Activated CD8-positive, alpha-beta memory T cell treated with anti-CD3 and anti-CD28 coated beads, Interleukin-2, amount 50 U/mL, for 1 hour (primary cell): ENCODE data around the gene GALNT10.

Experiments
- DNase-seq: peaks from one replicate; pipeline ENCODE4 v3.0.0-alpha.2; 2020; ENCODE audit errors: extremely low read depth

GALNT10 gene

DNA sequence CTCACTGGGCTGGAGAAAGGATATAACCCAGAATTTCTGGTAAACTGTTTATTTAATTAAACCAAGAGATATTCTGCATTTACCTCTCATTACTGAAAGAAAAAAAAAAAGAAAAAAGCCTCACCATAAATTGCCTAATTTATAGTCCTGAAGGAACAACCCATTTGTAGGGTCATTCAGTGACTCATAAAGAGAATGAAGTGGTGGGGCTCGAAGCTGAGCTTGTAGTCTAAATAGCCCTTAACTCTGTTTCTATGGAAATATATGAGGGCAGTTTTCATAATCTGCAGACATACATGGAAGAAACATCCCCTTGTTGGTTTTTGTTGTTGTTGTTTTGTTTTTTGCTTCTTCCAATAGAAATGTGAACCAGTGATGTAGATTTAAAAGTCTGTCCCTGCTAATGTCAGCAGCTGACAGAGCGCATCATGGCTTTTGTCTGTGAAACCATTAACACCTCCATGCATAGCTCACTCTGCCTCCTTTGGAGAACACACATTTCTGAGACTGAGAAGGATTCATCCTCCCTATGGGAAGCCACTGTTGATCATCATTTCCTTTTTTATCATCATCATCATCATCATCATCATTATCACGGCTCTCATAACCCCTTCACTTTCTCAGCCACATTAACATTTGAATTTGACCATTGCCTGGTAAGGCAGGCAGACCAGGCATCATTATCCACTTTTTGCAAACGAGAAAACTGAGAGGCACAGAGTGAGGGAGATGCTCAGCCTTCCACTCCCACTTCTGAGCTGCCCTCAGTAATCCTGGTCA lies 187.4 kb downstream of the GALNT10 start:
- no peak for DNase-seq

DNA sequence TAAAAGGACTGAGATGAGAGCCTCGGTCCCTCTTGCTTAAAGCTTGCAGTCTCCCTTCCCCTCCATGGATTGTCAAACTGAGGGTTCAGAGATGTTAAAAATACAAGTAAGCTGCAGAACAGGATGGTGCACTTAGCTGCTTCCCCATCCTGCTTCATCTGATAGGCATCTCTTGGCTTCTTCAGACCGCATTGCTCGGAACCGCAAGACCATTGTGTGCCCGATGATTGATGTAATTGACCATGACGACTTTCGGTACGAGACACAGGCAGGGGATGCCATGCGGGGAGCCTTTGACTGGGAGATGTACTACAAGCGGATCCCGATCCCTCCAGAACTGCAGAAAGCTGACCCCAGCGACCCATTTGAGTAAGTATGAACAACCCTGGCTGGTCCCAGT lies 189.7 kb downstream of the GALNT10 start:
- DNase-seq: no peak

DNA sequence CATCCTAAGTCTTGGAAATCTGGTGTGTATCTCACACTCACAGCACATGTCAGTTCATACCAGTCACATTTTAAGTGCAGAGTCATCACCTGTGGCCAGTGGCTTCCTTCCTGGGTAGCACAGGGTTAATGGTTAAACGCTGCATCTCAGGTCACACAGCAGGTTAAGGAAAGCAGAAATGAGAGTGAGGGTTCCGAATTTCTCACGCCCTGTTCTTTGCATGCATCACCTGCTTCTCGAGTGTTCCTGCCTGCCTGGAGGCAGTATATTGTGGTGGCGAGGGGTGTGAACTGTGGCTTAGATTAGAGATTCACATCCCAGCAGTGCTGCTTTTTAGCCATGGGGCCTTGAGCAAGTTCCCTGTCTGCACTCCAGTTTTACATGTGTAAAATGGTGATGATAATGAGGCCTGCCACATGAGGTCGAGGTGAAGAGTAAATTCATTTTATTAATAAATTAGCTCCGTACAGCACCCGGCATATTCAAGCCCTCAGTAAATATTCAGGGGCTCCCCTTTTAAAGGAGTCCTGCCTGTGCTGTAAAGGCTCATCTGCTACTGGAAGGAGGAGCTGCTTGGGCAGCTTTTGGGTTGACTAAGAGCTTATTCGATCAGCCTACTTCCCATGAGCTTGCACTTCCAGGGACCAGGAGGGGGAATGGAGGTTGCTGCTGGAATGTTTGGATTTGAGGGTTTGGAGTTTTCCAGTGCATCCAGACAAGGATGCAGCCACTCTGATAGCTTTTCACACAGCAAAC lies 194.1 kb downstream of the GALNT10 start:
- no peak for DNase-seq

DNA sequence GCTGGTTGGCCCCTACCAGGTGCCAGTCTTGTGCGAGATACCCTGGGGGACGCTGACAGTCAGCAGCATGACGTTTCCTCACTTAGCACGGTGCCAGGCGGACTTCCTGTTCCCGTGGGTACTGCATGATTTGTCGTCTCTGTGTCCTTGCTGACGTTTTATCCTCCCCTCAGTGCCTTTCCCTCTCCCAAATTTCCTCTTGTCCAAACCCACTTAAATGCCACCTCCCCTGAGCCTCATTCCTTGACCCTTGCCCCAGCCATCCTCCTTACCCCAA lies 194.6 kb downstream of the GALNT10 start:
- DNase-seq: no peak

DNA sequence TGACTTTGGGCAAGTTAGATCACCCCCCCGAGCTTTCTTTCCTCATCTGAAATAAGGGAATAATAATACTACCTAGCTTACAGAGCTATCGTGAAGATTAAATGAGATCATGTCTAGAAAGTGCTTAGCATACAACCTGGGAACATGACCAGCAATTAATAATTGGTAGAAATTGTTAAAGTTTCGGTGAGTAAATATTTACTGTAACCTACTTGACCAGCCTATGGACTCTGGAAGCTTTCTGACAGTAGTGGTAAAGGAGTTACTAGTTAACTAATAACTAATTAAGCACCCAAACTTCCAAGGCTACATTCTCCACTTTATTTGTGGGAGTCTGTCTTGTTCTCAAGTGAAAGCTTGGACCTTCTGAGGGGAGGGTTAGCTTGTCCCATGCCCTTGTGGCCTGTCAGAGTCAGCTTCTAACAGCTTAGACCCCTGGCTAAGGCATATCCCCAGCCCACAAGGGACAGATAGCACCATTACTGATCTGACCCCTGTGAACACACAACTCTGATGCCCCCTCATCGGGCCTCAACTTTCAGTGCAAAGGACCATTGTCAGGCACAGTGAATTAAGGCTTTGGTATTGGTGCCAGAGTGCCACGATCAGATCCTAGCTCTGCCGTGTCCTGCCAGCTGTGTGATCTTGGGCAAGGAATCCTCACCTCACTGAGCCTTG lies 196.6 kb downstream of the GALNT10 start:
- DNase-seq: no peak

DNA sequence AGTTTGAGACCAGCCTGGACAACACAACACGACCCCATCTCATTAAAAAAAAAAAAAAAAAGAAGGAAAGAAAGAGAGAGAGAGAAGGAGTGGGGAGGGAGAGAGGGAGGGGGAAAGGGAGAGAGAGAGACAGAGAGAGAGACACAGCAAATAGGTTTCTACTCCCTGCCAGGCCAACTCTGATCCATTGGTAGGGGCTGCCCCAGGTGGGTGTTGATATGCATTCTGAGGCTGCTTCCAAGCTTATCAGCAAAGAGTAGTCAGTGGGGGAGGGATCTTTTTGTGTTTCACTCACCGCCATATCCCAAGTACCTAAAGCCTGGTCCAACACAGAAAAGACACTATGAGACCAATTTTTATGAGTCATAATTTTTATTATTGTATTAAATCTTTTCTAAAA lies 198.3 kb downstream of the GALNT10 start:
- no peak for DNase-seq

DNA sequence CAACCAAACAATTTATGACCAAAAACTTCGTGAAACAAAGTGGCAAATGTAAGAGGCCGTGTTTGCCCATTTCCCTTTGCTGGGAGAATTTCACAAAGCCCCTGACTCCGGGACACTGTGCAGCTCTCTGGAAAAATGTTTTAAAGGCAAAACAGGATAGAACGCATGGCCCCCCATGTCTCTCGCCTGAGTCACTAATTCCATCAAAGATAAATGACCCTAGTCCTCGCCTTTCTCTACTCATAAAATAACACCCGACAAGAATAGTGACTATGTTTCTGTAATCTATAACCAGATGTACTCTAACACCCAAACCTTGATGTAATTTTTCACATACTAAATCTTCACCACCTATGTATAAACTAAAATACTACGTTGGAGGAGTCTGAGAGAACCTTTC lies 199.6 kb downstream of the GALNT10 start:
- DNase-seq: no peak

DNA sequence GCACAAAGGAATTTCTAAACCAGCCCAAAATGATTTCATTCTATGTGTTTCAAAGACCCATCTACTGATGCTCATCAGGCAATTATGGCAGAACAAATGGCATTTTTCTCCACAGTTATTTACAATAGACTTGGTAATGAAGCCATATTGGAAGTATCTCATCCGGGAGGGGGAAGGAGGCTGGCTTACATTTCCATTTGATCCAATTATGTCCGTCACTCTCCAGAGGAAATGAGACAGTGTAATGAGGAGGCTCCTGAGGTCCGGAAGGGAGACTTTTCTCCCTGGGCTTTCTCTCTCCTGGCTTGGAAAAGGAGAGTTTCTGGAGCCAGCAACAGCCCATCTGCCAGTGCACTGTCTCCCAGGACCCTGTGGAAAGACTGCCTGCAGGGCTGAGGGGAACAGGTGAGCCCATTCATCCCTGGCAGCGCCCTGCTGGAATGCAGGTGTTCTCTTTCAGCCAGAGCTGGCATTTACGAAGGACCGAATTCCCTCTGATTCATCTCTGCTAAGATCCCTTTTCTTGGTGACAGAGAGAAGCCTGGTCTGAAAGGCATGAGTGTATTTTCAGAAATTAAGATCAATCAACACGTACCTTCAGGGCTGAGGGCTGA lies 200.3 kb downstream of the GALNT10 start:
- DNase-seq: no peak

DNA sequence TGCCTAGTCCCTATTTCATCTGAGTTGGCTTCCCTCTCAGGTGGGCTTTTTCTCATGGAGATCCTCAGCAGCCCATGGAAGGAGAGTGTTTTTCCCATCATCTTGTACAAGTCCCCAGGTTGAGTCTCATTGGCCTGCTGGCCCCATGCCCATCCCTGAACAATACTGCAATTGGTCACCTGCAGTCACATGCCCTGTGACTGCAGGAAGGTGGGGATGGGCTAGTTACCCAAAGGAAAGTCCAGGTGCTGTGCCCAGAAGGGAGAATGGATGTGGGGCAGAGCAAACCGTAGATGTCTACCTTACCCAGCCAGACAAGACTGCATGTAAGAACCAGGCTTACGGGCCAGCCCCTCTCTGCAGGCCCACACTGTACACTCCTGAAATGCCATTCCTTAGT lies 201.3 kb downstream of the GALNT10 start:
- no peak for DNase-seq

DNA sequence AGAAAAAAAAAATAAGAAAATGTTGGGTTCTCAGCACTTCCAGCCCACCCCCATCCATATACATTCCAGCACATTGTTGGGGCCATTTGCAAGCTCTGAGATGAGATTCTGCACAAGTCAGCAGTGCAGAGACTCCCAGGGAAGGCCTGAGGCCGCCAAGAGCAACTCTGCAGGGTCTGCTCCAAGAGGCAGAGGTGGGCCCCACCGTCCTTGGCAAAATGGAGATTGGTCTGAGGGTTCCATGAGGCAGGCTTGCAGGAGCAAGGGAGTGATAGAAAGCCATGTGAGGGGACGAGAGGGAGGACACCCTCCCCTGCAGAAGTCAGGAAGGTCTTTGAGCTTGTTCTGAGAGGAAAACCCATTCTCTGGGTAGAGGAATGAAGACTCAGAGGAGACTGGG lies 203.3 kb downstream of the GALNT10 start:
- no peak for DNase-seq

DNA sequence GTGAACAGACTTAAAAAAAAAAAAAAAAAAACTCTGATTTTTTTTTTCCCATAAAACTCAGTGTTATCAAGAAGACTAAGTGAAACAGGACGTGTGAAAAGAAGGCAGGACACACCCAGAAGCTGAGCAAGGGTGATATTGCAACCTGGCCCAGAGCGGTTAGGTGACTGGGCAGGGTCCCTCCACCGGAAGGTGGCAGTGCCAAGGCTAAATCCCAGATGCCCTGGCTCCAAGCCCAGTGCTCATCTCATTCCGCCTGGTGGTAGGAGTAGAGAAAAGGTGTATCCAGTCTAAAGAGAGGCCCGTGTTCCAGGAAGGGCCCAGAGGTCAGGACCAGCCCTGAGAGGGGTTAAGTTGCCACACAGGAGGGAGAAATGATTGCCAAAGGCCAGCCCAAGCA lies 203.8 kb downstream of the GALNT10 start:
- DNase-seq: no peak

DNA sequence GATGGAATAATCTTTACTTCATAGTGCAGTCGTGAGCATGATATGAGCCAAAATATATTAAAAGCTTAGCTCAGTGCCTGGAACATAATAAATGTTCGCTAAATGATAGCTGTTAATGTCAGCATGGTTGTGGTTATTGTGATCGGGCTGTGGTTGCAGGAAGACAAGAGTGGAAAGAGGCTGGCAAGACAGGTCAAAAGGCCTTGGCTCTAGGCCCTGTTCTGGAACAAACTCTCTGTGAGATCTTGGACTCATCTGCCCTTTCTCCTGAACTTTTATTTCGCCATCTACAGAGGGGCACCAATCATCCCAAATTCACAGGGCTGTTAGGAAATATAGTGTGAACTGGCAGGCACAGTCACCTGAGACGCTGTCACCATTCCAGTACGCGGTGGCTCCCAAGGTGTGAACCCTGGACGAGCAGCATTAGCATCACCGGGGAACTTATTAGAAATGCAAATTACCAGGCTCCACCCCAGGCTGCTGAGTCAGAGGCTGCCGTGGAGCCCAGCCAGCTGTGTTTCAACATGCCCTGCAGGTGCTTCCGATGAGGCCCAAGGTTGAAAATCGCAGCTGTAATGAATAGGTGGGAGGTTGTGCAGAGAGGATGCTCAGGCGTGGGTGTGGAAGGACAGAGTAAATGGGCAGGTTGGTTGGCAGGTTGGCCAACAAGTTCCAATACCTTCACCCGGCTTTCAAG lies 205.0 kb downstream of the GALNT10 start:
- no peak for DNase-seq

DNA sequence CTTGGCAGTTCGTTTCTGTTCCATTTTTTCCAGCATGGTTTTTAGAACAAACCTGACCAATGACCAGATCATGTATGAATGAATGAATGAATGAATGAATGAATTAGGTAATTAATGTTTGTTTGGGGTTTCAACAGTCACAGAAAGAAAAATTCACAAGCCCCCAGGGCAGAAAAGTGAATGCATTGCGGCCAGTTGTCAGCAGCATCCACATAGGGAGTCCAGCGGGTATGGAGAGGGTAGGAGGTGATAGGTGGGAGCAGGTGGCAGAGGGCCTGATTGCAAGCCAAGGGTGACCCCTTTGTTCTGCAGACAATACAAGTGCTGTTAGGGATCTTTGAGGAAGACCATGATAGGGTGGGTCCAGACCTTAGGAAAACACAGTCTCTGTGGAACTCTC lies 205.6 kb downstream of the GALNT10 start:
- no peak for DNase-seq

DNA sequence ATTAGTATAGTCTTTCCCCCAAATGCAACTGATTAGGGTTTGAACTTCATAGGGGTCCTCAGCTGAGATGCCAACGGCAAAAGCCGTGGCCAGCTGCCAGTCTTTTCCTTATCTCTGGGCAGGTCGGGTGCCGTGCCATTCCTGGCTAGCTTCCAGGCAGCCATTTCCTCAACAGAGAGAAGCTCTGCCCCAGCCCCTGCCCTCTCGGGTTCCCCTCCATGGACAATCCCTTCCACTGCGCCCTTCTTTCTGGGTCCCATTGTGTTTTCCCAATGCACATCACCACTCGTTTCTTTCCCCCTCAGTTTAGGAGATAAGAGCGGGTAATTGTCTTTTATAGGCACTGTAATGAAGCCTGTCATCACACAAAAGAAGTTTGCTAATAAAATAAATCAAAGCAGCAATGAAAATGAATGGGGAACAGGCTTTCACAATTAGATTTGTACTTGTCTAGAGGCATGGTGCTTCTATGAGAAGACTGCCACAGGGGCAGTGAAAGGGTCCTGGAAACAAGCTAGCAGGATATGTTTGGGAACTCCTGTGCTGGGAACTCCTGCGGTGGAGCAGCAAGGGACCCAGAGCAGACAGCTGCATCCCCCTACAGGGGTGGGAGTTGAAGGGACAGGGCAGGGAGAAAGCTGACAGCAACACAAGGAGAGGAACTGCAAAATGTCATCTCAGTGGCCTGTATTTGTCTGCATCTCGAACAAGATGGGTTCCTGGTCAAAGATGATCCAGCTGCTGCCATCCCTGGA lies 207.3 kb downstream of the GALNT10 start:
- DNase-seq: no peak

DNA sequence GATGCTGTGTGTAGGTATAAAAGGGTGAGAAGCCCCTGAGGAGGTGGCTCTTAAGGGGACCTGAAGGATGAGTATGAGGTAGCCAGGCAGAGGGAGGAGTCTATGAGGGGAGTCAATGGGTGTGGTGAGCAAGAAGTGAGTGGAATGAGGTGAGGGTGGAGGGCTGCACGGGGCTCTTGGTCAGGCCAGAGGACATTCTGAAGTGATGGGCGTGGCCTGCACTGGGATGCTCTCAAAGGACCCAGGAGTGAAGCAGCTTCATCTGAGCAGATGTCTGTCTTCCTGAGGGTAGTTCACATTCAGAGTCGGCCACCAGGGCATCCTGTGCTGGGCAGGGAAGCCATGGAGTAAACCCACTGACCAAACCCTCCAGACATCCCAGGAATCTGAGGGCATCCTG lies 210.1 kb downstream of the GALNT10 start:
- DNase-seq: no peak

DNA sequence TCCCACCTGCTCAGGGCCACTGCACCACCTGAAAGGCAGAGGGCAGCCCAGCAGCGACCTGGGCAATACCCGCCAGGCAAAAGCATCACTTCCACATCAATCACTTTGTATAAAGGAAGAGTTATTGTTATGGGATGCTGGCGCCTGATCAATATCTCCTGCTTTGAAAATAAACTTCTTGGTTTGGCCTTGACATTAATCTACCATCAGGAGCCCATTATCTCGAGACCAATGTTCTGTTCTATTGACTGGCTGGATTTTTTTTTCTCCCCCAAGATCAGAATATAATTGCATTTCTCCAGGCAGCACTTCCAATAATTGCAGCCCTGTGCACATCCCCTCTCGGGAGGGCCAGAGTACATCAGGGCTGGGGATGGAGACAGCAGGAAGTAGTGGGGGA lies 210.8 kb downstream of the GALNT10 start:
- no peak for DNase-seq

DNA sequence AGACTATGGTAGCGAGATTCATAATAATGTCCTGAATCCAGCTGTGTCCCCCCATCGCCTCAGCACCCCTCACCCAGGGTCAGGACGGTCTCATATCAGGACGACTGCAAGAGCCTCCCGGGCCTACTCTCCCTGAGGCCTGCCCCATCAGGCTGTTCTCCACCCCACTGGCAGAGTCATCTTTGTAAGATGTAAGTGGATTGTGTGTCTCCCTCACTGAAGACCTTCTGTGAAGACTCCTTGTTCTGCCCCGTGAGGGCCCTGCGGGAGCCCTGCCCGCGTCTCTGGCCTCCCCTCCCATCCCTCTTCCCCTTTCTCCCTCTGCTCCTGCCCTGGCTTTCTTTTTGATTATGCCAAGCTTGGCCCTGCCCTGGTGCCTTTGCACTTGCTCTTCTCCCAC lies 211.4 kb downstream of the GALNT10 start:
- no peak for DNase-seq

DNA sequence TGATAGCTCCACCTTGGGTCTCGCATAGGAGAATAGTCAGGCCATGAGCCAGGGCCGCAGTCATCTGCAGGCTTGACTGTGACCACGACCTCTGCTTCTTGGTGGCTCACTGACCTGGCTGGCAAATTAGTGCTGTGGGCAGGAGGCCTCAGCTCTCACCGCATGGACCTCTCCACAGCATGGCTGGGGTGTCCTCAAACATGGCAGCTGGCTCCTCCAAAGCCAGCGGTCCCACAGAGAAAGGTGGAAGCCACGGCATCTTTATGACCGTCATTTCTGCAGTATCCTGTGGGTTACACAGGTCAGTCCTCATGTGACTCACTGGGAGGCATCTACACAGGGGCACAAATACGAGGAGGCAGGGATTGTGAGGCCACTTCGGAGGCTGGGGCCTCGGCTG lies 212.1 kb downstream of the GALNT10 start:
- no peak for DNase-seq

DNA sequence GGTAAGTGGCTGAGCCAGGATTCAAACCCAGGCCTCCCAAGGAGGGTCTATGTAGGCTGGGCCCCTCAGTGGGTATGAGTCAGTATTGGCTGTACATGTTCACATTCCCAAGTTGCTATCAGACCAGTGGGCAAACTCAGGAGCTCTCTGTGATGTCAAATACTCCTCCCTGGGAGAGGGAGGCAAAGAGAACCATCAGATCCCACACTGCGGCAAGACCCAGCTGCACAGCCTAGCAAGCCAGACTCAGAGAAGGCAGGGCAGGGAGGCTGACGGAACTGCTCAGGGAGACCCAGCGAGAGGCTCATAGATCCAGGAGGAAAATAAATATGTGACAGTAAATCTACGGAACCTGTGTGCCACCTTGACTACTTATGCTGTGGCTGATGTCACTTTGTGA lies 212.7 kb downstream of the GALNT10 start:
- no peak for DNase-seq

DNA sequence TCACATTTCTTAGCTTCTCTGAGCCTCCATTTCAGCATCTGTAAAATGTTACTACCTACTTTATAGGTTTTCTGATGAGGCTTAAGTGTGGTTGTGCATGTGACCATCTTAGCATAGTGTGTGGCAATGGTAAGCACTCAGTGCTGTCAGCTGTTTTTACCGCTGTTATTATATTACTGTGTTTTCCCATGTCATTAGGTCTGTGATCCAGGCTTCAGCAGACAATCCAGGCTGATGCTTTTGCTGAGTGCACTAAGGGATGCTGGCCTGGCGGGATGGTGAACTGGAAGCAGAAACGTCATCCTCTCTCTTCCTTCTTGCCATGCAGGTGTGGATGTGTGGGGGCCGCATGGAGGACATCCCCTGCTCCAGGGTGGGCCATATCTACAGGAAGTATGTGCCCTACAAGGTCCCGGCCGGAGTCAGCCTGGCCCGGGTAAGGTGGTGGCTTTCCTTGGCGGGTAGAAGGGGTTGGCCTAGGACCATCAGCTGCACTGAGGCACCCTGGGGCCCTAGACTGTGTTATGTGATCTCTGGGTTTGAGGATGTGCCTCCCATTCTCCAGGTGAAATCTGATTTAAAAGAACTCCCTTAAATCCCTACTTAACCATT lies 213.3 kb downstream of the GALNT10 start:
- DNase-seq: no peak
